Pancreas (tissue), 10 donors: ENCODE data around the gene PADI4. TPM values are rescaled to one million over a fixed set of nuclear protein-coding genes. Genes with fewer than 3 reads are reported as not detected.
"Not testable (repeated sequence)": the region's sequence is repeated elsewhere in the genome, so short reads cannot be mapped to it uniquely, and the experiment has no call there.

Source experiments
- ATAC-seq, 4 donors: fragments of 200-7000 bp; cut with Tn5 transposase; one replicate each; pipeline versions ENCODE4 v1.8.0 to v1.9.1; 2020; ENCODE audit warnings: mild to moderate bottlenecking in 4 of 4, moderate library complexity in 4 of 4
- DNase-seq, 6 donors: peaks; one replicate each; pipeline ENCODE4 v3.0.0-alpha.2; 2020
- FAIRE-seq: peaks from 2 replicates; lab custom pipeline; 2012; peaks lifted over from hg19 to GRCh38; lab: Jason Lieb, UNC
- H3K27ac ChIP-seq, 4 donors: fragments of 200-600 bp; sonication (generic); 1 replicate in 3 of 4; 2 replicates in 1 of 4; pipeline versions ENCODE4 v1.5.0 to v1.8.0; 2020
- H3K27me3 ChIP-seq, 4 donors: fragments of 200-600 bp; one replicate each; pipeline ENCODE4 v1.8.0; 2021
- H3K36me3 ChIP-seq, 3 donors: fragments of 200-600 bp; sonication (generic) in 1 of 3; one replicate each; pipeline versions ENCODE4 v1.5.0 to v1.8.0; 2020 to 2021
- H3K4me1 ChIP-seq, 3 donors: fragments of 200-600 bp; one replicate each; pipeline ENCODE4 v1.8.0; 2021
- H3K4me3 ChIP-seq, 4 donors: fragments of 200-600 bp; sonication (generic) in 2 of 4; one replicate each; pipeline versions ENCODE4 v1.5.0 to v1.8.0; 2020 to 2021
- H3K9me3 ChIP-seq, 4 donors: fragments of 200-600 bp; one replicate each; pipeline ENCODE4 v1.8.0; 2021
- WGBS, 2 donors: extraction: QIAGEN DNeasy Blood & Tissue Kit; methylation state at CpG; one replicate each; pipeline ENCODE4 v1.1.7; 2013; 5-methylcytosine and 5-hydroxymethylcytosine counted together
- intact Hi-C, 3 donors: fragments of 100-400 bp; cut with DNase I; formaldehyde crosslinking; loops; one replicate each; pipeline versions ENCODE4 v1.11.1 to v1.14.2; 2022
- polyA plus RNA-seq, 2 donors: library from polyadenylated mRNA; stranded (reverse); fragments of 200-250 nt; gene quantifications; one replicate each; pipeline ENCODE4 v1.2.3, GENCODE V29; 2013
- total RNA-seq, 6 donors: library from RNA; stranded (reverse); fragmentation: NEBNext Ultra II Directional in 4 of 6; extraction: Animal tissue kit (Norgen Biotek cat#: 25700) in 4 of 6; gene quantifications; one replicate each; pipeline versions ENCODE4 v1.2.1 to v1.2.4, GENCODE V29; 2021 to 2023
- TF ChIP-seq, protein P1 (sequence below), 4 donors: fragments of 200-600 bp; sonication (generic) in 3 of 4; IDR thresholded peaks; one replicate each; pipeline versions ENCODE4 v1.5.0 to v1.8.0; 2021; ENCODE audit warnings: antibody characterized with exemption in 4 of 4
- donor health status: healthy with polysubstance abuse.
- donor health status: DM: no; HTN: no; CAD: no; lungs with moderate emphysema.
- donor health status: DM: no; HTN: no; CAD: no.
- donor health status: control.
- donor health status: control.
- donor health status: Bipolar disorder and iron deficiency.
- donor health status: DM: yes; HTN: yes; CAD: no.
- donor health status: DM: no; HTN: no; CAD: no.
- donor health status: DM: no; HTN: no; CAD: no.
- donor health status: DM: yes; HTN: yes; CAD: no.

Gene PADI4
- total and polyA plus RNA-seq, 8 donors, result 0.06 to 0.83 (median 0.43) TPM; not detected in 4

DNA sequence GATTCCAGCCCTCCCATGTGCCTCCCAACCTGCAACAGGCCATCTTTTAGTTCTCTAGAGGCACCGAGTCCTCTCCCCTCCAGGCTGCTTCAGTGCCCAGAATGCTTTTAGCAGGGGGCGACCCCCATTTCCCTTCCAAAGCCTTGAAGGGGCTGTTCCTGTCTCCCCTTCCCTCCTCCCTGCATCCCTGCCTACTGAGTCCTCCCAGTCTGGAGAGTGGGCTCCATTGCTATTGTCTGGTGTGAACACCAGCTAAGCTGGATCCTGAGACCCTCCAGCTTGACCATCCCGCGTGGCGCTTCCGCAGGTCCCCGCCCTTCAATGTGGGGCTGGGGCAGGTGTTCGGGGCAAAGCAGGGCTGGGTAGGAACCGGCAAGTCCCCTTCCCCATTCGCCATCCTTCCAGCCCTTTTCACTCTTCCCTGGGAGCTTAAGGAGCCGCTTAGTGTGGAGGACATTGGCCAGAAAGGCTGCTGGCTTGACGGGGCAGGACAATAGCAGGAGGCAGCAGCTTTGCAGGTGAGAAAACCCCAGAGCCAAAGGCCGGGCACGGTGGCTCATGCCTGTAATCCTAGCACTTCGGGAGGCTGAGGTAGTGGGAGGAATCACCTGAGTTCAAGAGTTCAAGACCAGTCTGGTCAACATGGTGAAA, 96.2 kb downstream of the PADI4 start:
- TF ChIP-seq, protein P1, sequence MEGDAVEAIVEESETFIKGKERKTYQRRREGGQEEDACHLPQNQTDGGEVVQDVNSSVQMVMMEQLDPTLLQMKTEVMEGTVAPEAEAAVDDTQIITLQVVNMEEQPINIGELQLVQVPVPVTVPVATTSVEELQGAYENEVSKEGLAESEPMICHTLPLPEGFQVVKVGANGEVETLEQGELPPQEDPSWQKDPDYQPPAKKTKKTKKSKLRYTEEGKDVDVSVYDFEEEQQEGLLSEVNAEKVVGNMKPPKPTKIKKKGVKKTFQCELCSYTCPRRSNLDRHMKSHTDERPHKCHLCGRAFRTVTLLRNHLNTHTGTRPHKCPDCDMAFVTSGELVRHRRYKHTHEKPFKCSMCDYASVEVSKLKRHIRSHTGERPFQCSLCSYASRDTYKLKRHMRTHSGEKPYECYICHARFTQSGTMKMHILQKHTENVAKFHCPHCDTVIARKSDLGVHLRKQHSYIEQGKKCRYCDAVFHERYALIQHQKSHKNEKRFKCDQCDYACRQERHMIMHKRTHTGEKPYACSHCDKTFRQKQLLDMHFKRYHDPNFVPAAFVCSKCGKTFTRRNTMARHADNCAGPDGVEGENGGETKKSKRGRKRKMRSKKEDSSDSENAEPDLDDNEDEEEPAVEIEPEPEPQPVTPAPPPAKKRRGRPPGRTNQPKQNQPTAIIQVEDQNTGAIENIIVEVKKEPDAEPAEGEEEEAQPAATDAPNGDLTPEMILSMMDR (IDR thresholded peaks at IDR 0.05), result no peak
- ATAC-seq (no peak), DNase-seq (no peak), FAIRE-seq (no peak)
- Histone ChIP-seq H3K9me3 (no peaks in the 10 kb centered on the region), H3K4me3 (no peak overlapping the region), H3K4me1 (no peaks in the 10 kb centered on the region), H3K27me3 (no peaks in the 10 kb centered on the region), H3K27ac (no peak overlapping the region), H3K36me3 (peaks cover 0 to 6% (median 0%) of the 10 kb centered on the region in 3 donors)
- intact Hi-C loops, result no loop called here
- 57 to 59% methylated on average over 15 of the region's 15 CpGs for WGBS, 2 donors

DNA sequence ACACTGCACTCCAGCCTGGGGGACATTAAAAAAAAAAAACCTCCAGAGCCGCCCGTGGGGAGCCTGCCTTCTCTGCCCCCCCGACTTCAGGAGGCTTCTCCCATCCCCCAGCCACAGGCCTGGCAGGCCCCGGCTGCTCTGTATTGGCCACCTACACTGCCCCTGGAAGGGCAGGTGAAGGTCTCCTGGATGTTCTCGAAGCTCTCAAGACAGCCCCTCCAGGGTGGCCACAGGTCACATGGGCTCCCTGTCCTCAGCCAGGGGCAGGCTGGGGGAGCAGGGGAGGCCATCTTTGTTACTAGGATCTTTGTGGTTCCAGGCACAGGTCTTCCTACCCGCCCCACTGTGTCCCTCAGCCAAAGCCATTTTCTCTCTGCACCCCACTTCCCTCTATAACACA, 96.8 kb downstream of the PADI4 start:
- 60 to 63% methylated on average over 6 of the region's 6 CpGs for WGBS, 2 donors
- DNase-seq, result no peak
- ATAC-seq, result no peak
- TF ChIP-seq, protein P1 (IDR thresholded peaks at IDR 0.05), result no peak
- Histone ChIP-seq H3K27ac (no peak overlapping the region), H3K36me3 (peaks cover 0 to 12% (median under 1%) of the 10 kb centered on the region in 3 donors), H3K9me3 (no peaks in the 10 kb centered on the region), H3K4me3 (no peak overlapping the region), H3K27me3 (no peaks in the 10 kb centered on the region), H3K4me1 (no peaks in the 10 kb centered on the region)
- intact Hi-C loops, result no loop called here
- no peak for FAIRE-seq

GRCh38 chr1:17405898-17406759, 98.1 kb downstream of the PADI4 start:
- intact Hi-C loops, result no loop called here
- no peak for FAIRE-seq

DNA sequence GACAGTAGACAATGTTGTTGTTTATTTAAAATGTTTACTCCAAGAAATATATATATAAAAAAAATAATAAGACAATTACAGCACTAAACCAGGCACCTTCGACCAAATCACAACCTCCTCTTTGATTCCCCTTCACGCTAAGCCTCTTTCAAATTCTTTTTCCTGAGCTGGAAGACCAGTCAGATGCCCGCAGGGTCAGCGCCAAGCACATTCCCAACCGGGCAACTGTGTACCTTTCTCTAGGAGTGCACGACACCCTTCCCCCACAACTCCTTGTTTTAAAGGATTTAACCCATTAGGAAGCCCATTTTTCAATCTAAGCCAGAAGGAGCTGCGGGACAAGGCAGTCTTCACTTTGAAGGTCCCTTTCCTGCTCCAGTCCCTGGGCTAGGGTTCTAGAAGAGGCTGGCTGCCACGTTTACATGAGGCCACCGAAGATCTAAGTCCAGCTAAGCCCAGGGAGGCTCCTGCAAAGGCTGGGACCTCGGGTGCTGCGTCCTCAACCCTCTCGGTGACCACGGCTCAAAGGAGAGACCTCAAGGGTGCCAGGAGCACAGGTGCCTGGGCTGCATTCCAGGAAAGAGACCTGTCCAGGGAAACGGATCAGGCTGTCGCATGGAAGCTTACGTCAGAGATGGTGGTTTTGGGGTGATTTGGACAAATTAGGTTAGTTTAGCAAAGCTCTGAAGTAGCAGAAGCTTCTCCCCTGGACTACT, 98.9 kb downstream of the PADI4 start:
- H3K4me3 ChIP-seq, H3K9me3 ChIP-seq, DNase-seq, ATAC-seq, H3K27me3 ChIP-seq, H3K4me1 ChIP-seq, intact Hi-C loops, H3K27ac ChIP-seq, FAIRE-seq: not testable (repeated sequence)
- whole genome bisulfite sequencing, 2 donors, result 60 to 65% methylated on average over 16 of the region's 16 CpGs
- peaks cover 2 to 31% (median 8%) of the 10 kb centered on the region in 3 donors for H3K36me3 ChIP-seq

More at GRCh38 chr1:17405898-17406759, 98.1 kb downstream of the PADI4 start:
- WGBS, 2 donors, result 46 to 52% methylated on average over 13 to 15 of the region's 15 CpGs
- DNase-seq (peak in 5 of 6 donors; percentile 17 to 84 (median 65)), ATAC-seq (peak; percentile 79 to 94 (median 91))
- Histone ChIP-seq H3K36me3 (peaks cover 2 to 23% (median 3%) of the 10 kb centered on the region in 3 donors), H3K4me1 (no peaks in the 10 kb centered on the region), H3K27ac (no peak overlapping the region), H3K4me3 (no peak overlapping the region), H3K27me3 (no peaks in the 10 kb centered on the region), H3K9me3 (no peaks in the 10 kb centered on the region)
- TF ChIP-seq, protein P1 (IDR thresholded peaks at IDR 0.05), result peak; percentile 54 to 75 (median 60)

- FAIRE-seq, H3K27ac ChIP-seq, H3K4me1 ChIP-seq, H3K27me3 ChIP-seq, intact Hi-C loops, H3K9me3 ChIP-seq, DNase-seq, ATAC-seq, H3K4me3 ChIP-seq: not testable (repeated sequence)
- 93 to 94% methylated on average over 23 to 30 of the region's 30 CpGs for WGBS, 2 donors
- H3K36me3 ChIP-seq, result peaks cover 6 to 40% (median 9%) of the 10 kb centered on the region in 3 donors
Measured at GRCh38 chr1:17407786-17408514, 100.0 kb downstream of the PADI4 start.
